ENCODE measurements around the gene APEX1. TPM values are rescaled to one million over a fixed set of nuclear protein-coding genes. Genes with fewer than 3 reads are reported as not detected.

APEX1 gene
- total RNA-seq, result 169 and 170 TPM in 2 replicates

DNA sequence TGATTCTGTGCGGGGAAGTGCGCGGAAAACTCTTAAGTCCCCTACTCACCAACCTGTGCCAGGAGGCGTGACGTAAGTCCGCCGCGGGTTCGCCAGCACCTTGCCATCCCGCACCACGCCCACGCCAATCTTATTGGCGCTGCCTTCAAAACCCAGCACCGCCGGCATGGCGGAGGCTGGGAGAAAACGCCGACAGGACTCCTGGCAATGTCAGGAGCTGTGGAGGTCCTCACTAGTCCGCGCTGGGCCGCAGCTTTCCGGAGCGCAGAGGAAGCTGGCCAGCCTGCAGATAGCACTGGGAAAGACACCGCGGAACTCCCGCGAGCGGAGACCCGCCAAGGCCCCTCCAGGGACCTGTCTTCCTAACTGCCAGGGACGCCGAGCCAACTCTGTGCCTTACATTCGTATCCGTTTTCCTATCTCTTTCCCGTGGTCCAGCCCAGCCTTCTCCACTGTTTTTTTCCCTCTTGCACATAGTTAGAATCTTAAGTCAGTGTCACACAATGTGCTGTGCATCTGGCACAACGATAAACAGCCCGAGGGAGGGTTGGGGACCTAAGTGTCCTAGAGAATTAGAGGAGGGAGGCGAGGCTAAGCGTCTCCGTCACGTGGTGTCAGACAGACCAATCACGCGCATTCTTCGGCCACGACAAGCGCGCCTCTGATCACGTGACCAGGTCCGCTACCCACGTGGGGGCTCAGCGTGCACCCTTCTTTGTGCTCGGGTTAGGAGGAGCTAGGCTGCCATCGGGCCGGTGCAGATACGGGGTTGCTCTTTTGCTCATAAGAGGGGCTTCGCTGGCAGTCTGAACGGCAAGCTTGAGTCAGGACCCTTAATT, at the start of gene APEX1, which contains the start of gene OSGEP:
APEX1 (plus strand) TSS at position 711 of the 839 bp plus-strand sequence. CDS start 420 bp downstream, outside the sequence.
OSGEP (minus strand) TSS at position 297 of the 839 bp plus-strand sequence; CDS start at position 168, 129 bp downstream.
- intact Hi-C loops (cut with micrococcal nuclease), result loop anchor here (1.0 to 10.0 kb wide), 5 partner anchors 15 to 650 kb away; partner anchors contain the start of genes PARP2, PNP, TEP1 and TMEM253

DNA sequence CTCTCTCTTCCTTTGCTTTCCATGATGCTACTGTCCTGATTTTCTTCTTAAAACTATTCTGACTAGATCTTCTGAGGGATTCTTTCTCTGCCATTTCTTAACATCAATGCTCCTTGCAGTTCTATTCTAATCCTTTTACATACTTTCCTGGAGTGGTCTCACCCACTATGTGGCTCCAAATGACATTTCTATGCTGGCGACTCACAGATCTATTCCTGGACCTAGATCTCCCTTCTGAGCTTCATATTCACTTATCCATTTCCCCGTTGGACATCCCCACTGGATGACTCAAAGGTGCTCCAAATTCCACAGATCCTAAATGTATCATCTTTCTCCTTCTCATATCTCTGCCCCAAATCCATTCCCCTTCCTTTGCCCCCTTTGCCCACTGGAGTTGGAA, 45.8 kb upstream of the APEX1 start:
- intact Hi-C loops (cut with micrococcal nuclease), result no loop called here

DNA sequence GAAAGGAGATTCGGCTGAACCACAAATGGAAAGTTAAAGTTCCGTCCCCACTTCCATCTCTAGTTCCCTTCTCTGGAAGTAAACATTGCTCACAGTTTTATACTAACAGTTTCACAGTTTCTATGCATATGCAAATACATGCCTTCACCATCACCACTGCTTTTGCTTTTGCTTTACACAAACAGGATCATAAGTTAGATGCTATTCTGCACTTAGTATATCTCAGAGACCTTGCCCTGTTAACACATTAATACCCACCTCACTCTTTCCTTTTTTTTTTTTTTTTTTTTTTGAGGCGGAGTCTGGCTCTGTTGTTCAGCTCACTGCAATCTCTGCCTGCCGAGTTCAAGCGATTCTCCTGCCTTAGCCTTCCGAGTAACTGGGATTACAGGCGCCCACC, 42.6 kb upstream of the APEX1 start:
- intact Hi-C loops (cut with micrococcal nuclease), result loop anchor here (2.0 kb wide), 3 partner anchors 80 to 268 kb away; partner anchors contain the start of gene CCNB1IP1

DNA sequence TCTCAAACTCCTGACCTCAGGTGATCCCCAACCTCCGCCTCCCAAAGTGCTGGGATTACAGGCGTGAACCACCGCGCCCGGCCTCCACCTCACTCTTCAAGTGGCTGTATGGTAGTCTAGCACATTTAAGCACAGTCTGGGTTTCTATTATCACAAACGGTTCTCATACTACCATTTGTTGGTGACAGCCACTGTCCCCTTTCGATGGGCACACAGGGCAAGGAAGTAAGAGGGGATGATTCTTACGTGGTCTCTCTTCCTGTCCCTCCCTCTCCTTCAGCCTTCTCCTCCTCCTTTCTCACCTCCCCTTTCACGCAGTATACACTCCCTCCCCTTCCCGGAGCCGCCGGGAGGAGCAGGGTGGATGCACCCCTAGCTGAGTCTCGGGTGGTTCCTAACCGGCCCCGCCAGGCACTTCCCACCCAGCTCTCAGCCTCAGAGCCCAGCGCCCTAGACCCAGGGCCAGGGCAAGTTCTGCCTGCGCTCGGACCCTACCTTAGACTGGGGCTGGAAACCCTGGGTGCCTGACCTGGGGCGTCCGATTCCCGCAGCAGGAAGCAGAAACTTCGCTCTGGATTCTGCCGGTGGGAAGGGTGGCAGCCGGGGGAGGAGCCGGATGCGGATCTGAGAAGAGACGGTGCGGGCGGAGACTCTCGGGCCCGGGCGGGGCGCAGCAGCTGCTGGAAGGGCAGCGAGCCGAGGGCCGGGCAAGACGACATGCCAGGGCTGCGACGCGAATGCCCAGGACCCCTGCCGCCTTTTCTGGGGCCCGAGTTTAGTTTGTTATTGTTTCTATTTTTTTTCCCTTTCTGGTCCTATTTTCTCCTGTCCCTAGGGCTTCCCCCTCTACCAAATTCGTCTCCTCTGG, 41.9 kb upstream of the APEX1 start, which contains the start of gene TEP1:
TEP1 (minus strand) TSS at position 626 of the 868 bp plus-strand sequence. CDS start 5,062 bp downstream, outside the sequence.
- intact Hi-C loops (cut with micrococcal nuclease), result loop anchor here (1.0 to 2.0 kb wide), 6 partner anchors 42 to 268 kb away; partner anchors contain the start of genes APEX1, CCNB1IP1, PARP2 and PIP4P1

DNA sequence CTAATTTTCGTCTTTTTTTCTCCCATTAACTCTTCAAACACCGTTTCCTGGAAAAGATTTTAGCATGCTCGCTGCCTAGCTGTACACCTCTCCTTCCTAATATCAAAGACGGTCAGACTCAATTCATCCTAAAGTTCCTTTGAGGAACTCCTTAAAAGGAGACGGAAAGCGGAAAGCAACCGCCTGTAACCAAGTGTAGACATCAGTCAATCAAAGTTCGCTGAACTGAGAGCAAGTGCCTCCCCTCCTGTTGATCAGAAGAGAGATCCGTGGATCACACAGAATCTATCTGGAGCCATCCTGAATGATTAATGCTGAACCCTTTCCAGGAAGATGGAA, 41.3 kb upstream of the APEX1 start:
- intact Hi-C loops (cut with micrococcal nuclease), result loop anchor here (1.0 to 2.0 kb wide), 6 partner anchors 42 to 267 kb away; partner anchors contain the start of genes APEX1, CCNB1IP1, PARP2 and PIP4P1

DNA sequence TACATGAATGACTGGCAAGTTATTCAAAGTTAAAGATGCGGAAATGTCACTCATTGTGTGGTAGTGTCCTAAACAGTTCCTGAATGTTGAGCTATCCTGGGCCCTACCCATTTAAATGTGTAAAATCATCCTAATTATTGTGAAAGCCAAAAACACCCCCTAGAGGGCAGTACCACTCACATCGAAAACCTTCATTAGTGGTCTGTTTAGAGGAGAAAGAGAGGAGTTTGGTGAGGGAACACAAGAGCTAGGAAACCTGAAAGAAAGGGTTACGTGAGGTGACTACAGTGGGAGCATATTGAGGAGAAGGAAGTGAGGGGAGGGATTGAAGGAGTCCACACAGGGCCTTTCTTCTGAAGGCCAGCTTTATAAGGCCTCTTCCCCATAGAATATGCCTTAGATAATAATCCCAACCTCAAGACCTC, 39.2 kb upstream of the APEX1 start:
- intact Hi-C loops (cut with micrococcal nuclease), result loop anchor here (1.0 kb wide), 1 partner anchor 194 kb away; no protein-coding TSS in a partner anchor

DNA sequence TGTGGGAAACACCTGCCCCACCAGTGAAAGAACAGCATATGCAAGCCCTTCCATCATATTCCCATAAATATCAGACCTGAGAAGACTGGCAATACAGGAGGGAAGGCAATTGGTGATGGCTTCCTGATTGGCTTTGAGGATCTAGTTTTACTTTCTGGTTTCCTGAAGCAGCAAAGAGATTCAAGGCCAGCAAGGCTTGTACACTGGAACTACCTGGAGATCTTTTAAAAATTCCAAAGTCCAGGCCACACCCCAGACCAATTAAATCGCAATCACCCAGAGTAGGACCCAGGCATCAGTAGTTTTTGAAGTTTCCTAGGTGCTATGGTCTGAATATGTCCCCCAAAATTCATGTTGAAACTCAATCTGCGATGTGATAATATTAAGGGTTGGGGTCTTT, 38.8 kb upstream of the APEX1 start:
- intact Hi-C loops (cut with micrococcal nuclease), result no loop called here

DNA sequence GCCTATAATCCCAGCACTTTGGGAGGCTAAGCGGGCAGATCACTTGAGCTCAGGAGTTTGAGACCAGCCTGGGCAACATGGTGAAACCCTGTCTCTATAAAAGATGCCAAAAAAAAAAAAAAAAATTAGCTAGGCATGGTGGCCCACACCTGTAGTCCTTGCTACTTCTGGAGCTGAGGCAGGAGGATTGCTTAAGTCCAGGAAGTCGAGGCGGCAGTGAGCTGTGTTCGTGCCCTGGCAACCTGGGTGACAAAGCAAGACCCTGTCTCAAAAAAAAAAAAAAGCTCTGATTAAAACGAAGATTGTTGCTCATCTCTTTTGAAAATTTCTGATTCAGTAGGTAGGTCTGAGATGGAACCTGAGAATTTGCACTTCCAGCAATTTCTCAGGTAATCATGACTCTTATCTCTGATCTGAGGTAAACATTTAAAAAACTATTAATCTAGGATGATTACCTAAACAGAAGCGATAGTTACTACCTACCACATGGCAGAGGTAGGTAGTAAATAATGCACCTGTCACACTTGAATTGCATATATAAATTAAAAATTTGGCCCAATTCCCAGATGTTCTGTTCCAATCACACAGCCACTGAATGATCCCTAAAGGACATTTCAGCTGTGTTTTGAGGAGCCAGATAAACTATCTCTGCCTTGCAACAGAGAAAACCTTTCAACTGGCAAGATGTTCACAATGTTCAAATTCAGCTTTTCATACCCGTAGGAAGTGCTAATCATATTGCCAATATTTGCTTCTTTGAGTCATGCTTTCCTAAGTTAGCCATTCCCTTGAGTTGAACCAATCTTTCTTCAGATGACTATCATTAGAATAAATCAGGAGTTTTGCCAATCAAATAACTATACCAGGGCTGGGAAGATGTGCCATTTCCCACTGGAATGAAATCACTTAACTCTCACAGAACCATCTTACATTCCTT, 37.5 kb upstream of the APEX1 start:
- intact Hi-C loops (cut with micrococcal nuclease), result no loop called here

DNA sequence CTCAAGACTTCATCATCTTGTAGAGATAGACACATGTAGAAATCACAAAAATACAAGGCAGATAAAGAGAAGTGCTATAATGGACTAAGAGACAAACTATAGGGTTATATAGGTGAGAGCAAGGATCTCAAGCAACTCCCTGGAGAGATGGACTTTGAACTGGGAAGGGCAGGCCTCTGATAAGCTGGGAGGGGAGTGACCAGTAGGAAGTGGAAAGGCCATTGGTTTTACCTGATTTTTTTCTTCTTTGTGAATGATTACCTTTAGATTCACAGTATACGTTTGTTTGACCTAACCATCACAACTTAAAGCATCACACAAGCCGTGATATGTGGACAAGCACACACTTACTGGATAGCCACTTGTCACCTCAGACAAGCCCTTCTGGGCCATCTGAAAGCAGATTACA, 36.5 kb upstream of the APEX1 start:
- intact Hi-C loops (cut with micrococcal nuclease), result no loop called here

DNA sequence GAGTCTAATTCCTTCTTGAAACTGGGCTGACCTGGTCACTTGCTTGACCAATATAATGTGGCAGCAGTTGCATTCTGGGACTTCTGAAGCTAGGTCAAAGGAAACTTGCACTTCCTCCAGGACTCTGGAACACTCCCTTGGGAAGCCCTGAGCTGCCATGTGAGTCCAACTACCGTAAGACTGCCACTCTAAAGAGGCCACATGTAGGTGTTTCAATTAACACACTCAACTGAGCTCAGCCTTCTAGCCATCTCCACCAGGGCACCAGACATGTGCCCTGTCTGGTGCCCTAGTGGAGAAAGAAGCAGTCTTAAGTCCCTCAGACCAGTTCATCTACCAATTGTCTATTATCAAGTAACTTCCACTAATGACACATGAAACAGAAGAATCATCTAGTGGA, 35.6 kb upstream of the APEX1 start:
- intact Hi-C loops (cut with micrococcal nuclease), result no loop called here

DNA sequence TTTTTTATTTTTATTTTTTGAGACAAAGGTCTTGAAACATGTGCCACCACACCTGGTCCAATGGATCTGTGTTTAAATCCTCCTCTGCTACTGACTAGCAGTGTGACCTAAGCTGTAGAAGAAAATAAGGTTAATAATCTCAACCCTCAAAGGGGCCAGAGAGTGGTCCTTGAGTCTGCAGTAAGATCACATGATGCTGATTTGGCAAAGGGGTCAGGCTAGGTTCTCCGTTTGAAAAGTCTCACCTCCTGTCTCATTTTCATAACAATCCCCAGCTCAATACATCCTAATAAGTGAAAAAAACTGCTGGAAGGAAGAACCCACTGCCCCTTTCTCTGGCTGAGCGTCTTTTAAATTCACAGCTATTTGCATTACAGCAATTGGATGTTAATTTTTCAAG, 33.8 kb upstream of the APEX1 start:
- intact Hi-C loops (cut with micrococcal nuclease), result no loop called here

DNA sequence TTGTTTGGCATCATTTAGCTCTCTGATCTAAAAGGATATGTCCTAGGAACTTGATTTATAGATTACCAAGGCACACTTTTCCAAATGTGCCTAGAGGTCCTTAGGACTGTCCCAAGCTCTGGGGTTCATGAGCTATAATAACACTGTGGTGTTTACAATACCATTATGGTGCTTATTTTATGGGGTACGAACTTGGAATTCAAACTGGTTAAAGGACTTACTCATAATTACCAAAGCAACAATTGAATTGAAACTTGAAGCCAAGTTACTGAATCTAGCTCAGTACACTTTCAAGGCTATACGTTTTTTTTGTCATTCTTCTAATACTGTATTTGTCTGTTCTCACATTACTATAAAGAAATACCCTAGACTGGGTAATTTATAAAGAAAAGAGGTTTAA, 32.1 kb upstream of the APEX1 start:
- intact Hi-C loops (cut with micrococcal nuclease), result no loop called here

DNA sequence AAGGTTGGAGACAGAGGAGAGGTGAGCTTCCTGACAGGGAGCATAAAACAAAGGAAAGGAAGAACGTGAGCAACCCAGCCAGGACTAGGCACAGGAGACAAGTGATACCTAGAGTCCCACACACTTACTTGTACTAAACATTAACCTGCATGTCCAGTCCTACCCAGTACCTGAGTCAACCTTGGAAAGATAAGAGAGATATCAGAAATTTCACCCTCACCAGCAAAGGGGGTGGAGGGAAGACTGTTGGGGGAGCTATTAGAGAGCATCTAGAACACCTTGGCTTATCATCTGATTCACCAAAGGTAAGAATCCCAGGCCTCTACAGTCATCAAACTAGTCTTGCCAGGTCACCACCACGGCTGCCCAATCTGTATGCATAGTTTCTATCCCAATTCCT, 30.2 kb upstream of the APEX1 start:
- intact Hi-C loops (cut with micrococcal nuclease), result no loop called here

DNA sequence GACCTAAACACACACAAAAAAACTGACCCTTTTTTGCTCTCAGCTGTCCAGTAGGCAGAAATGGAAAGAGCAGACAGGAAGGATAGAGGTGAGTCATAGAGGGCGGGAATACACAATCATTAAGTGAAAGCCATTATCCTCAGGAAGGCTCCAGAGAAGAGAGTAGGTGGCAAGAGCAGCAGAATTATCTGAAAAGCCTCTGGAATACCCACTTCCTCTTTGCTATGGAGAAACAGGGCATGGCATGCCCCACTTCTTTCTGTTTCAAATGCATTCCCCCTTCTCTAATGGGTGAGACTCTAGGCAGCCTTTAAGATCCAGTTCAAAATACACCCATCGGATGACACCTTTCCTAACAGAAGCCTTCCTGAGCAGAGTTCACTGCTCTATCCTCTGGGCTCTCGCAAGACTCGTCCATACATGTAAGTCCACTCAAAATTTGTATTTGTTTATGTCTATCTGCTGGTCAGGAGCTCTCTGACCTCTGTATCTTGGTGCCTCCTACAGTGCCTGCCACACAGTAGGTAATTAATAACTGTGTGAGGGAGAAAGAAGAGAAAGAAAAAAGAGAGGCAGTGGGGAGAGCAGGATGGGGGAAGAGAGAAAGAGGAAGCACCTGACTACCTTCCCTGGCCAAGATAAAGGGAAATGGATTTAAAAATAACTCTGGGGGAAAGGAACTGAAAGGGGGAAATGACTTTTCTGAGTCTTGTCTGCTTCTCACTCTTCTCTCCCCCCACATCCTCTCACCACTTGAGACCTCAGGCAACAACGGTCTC, 27.6 kb upstream of the APEX1 start:
- intact Hi-C loops (cut with micrococcal nuclease), result no loop called here

DNA sequence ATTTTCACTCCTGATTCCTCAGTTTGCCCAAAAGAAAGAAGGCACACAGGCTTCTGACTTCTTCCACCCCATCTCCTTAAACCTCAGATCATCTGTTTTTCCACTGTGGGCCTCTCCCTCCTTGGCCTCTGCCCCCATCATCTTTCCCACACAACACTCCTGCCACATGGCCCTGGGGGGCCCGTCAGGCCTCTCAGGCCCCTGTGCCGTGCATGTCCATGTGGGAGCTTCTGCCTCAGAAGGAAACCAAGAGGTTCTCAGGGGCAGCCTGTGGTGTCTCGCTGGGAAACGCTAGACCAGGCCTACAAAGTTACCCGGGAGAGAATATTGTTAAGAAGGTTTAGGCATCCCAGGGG, 27.0 kb upstream of the APEX1 start:
- intact Hi-C loops (cut with micrococcal nuclease), result no loop called here

DNA sequence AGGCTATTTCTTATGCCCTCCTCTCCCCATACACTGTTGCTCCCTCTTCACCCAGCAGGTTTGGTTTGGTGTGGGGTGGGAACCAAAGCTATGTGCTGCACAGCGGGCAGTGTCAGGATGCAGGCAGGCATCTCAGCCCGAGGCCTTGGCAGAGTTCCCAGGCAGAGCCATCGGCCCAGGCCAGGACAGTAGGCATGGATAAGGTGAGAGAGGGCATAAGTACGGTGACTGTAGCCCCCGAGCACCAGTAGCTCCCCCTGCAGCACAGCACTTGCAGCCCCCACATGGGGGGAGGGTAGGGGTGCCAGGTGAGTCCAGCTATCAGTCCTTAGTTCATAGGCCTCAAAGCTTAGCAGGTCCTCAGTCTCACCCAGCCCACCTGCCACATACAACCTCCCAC, 26.2 kb upstream of the APEX1 start:
- intact Hi-C loops (cut with micrococcal nuclease), result no loop called here

DNA sequence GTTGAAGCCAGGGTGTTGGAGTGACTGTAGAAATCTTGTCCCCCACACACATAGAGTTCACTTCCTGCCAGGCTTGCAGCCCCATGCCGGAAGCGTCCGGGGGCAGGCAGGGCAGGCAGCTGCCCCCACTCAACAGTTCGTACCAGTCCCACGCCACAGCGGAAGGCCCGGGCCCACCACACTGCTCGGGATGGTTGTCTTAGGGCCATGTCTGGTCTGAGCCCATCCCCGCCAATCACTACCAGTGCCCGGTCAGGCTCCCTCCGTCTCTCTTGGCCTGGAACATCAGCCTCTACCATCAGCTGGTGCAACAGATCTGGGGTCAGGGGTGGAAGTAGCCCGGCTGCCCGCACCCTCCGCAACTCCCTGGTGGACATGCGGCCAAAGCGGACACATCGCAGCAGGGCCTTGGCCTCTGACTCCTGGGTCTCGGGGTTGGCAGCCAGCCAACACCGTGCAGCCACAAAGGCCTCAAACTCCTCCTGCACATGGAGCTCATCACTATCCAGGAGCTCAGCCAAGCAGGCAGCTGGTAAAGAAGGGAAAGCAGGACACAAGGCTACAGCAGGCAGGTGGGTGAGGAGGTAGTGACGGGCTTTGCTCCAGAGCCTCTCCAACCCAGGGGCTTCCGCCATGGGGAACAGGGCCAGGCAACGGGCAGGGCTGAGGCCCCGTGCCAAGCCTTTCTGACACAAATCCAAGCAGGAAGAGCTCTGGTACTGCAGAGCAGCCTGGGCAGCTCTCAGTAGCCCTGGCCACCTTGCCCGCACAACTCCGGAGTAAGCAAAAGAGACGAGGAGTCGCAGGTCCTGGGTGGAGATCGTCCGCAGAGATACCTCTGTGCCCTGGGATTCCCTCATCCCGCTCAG, 25.0 kb upstream of the APEX1 start:
- intact Hi-C loops (cut with micrococcal nuclease), result no loop called here

DNA sequence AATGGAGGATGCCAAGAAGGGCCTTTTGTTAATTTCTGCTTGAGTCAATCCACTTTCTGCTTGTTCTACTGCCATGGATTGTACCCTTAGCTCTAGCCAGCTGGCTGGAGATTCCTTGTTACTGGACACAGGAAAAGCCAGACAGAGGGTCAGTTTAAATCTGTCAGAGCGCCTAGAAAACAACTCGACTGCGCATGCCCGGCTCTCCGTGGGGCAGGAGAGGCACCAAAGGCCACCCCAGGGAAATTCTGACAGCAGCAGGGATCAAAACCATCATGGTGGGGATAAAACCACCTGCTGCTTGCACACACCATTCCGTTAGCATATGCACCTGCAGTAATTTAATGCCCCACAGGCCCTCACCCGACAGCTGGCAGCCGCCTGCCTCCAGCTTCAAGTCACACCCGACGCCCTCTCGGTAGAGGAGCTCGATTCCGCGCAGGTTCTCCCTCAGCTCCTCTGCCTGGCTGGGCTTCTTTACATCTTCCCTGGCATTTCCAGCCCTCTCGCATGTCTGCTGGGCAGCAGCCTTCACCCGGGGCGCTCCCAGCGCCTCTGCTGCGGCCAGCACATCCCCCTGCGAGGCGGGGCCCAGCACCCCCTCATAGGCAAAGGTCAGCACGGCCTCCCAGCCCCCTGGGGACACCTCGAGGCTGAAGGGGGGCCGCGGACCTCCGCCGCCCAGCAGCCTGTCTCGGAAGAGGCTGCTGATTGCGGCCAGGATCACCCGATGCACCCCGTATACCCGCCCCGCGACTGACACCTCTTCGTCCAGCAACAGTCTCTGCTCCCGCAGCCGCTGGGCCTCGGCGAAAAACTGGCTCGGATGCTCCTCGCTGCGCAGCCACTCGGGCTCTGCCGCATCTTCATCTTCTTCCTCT, 20.1 kb upstream of the APEX1 start:
- intact Hi-C loops (cut with micrococcal nuclease), result no loop called here
